Heart left ventricle (tissue), 16 donors: ENCODE measurements around the gene KIRREL3. TPM values are rescaled to one million over a fixed set of nuclear protein-coding genes. Genes with fewer than 3 reads are reported as not detected.

ENCODE experiments used
- ATAC-seq, 4 donors: fragments of 200-7000 bp; cut with Tn5 transposase; one replicate each; pipeline ENCODE4 v1.9.1; 2020 to 2022; ENCODE audit warnings: moderate library complexity in 4 of 4, mild to moderate bottlenecking in 3 of 4, moderate number of reproducible peaks in 1 of 4
- DNase-seq, 5 donors: peaks; one replicate each; pipeline ENCODE4 v3.0.0-alpha.2; 2020
- H3K27ac ChIP-seq, 12 donors: fragments of 200-600 bp; sonication (generic) in 4 of 12; one replicate each; pipeline versions ENCODE4 v1.5.0 to v1.8.0; 2016 to 2022; ENCODE audit warnings: mild to moderate bottlenecking in 2 of 12
- H3K27me3 ChIP-seq, 9 donors: fragments of 200-600 bp; sonication (generic) in 2 of 9; one replicate each; pipeline versions ENCODE4 v1.5.1 to v1.8.0; 2016 to 2022; ENCODE audit warnings: mild to moderate bottlenecking in 3 of 9
- H3K36me3 ChIP-seq, 9 donors: fragments of 200-600 bp; sonication (generic) in 2 of 9; one replicate each; pipeline versions ENCODE4 v1.5.0 to v1.8.0; 2018 to 2022; ENCODE audit warnings: mild to moderate bottlenecking in 2 of 9
- H3K4me1 ChIP-seq, 12 donors: fragments of 200-600 bp; sonication (generic) in 4 of 12; one replicate each; pipeline versions ENCODE4 v1.5.0 to v1.8.0; 2016 to 2022; ENCODE audit warnings: mild to moderate bottlenecking in 3 of 12
- H3K4me3 ChIP-seq, 12 donors: fragments of 200-600 bp; sonication (generic) in 4 of 12; one replicate each; pipeline versions ENCODE4 v1.5.0 to v1.8.0; 2017 to 2022; ENCODE audit warnings: mild to moderate bottlenecking in 9 of 12, moderate library complexity in 4 of 12
- H3K9me3 ChIP-seq, 12 donors: fragments of 200-600 bp; sonication (generic) in 4 of 12; one replicate each; pipeline versions ENCODE4 v1.5.0 to v1.8.0; 2016 to 2022; ENCODE audit warnings: mild to moderate bottlenecking in 1 of 12
- CTCF ChIP-seq, 12 donors: fragments of 200-600 bp; sonication (generic) in 4 of 12; IDR thresholded peaks; one replicate each; pipeline versions ENCODE4 v1.5.0 to v1.8.0; 2018 to 2022; ENCODE audit warnings: antibody characterized with exemption in 12 of 12, mild to moderate bottlenecking in 5 of 12
- POLR2A ChIP-seq, 2 donors: fragments of 450-650 bp; IDR thresholded peaks; one replicate each; pipeline ENCODE4 v1.6.1; 2017; ENCODE audit warnings: antibody characterized with exemption in 2 of 2, mild to moderate bottlenecking in 2 of 2, moderate library complexity in 2 of 2
- WGBS, 4 donors: extraction: QIAGEN DNeasy Blood & Tissue Kit in 2 of 4; methylation state at CpG; one replicate each; pipeline versions ENCODE4 v1.1.5 to v1.1.7; 2013 to 2018; 5-methylcytosine and 5-hydroxymethylcytosine counted together
- intact Hi-C, 10 donors: fragments of 100-400 bp; cut with DNase I; formaldehyde crosslinking; loops; one replicate each; pipeline versions ENCODE4 v1.11.1 to v1.14.2; 2022
- polyA plus RNA-seq, 2 donors: library from polyadenylated mRNA; stranded (reverse); fragments of 200-250 nt; gene quantifications; one replicate each; pipeline ENCODE4 v1.2.3, GENCODE V29; 2013
- total RNA-seq, 9 donors: library from RNA; depleted of rRNA in 2 of 9; stranded (reverse); fragments of >200 nt in 2 of 9; fragmentation: NEBNext Ultra II Directional in 3 of 9; extraction: Animal tissue kit (Norgen Biotek cat#: 25700) in 3 of 9; gene quantifications; one replicate each; pipeline versions ENCODE4 v1.1.0 to v1.2.4, GENCODE V29; 2016 to 2023
- donor health status: ischemic (EF 13 %, LVEDD 7.1; RV severe dilation, severe dysfunction).
- donor health status: healthy with polysubstance abuse.
- donor health status: DM: no; HTN: yes; CAD: no.
- donor health status: DM: no; HTN: no; CAD: no.
- donor health status: ischemic (EF 25% LVEDD 6.9; RV normal size, moderate dysfunction).
- donor health status: ischemic (EF 25% LVEDD 5.7; RV mildly dilated, moderate dysfunction).
- donor health status: healthy.
- donor health status: DM: yes; HTN: yes; CAD: no.
- donor health status: ischemic (EF 35%, LVEDD 5.7; RV mildly dilated, moderate dysfunction).
- donor health status: nonischemic (EF 11% LVEDD 7.7; RV severe dilation, severe dysfunction).
- donor health status: DM: yes; HTN: yes; CAD: no.
- donor health status: PGD.
- donor health status: ischemic (EF 29% LVEDD 5.4; RV normal size, mild dysfunction).
- donor health status: nonischemic (EF 23%, LVEDD 6.1; RV moderate dilation, normal function).

The KIRREL3 gene
- total and polyA plus RNA-seq, 11 donors: 0.08 to 1.3 (median 0.27) TPM

DNA sequence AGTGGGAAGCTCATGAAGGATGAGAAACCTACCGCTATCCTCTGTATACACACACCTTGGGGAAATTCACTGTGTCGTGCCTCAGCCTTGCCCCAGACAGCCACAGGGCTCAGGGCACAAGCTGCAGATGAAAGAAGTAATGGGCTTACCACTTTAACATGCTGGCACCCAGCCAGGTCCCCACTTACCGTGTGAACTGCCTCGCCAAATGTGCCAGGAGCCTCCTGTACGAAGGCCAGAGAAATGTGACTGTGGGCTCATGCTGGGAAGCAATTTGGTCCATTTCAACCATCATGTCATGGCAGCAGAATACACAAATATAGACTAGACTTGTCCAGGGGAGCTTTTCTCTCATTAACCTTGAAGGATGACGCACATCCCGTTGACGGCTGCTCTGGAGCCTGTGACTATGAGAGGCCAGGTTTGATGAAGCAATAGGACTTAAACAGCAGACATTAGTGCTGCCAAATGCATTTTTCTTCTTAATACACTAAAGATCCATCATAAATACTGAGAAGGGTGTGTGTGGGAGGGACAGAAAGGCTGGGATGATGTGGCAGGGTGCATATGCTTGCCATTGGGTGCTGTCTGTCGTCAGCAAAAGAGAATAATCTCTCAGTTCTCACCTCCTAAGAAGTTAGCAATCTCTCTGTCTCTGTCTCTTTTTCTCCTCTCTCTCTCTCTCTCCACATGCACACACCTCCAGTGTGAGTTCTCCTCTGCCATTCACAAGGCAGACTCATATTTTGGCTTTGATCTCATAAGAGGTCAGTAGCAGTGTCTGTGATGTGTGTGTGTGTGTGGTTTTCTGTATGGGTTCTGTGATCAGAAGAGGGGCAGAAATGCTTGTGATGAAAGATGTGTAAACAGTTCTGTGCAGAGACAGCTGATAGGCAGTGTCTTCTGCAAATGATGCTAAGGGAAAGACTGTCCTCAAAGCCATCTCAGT lies 142.4 kb downstream of the KIRREL3 start:
- Histone ChIP-seq H3K9me3 (no peaks in the 10 kb centered on the region), H3K36me3 (no peaks in the 10 kb centered on the region), H3K27ac (no peak overlapping the region), H3K4me3 (no peak overlapping the region), H3K27me3 (peaks cover 0 to 16% (median 0%) of the 10 kb centered on the region in 9 donors), H3K4me1 (no peaks in the 10 kb centered on the region)
- ATAC-seq (no peak), DNase-seq (no peak)
- intact Hi-C loops: no loop called here
- 54 to 58% (median 56%) methylated on average over 9 of the region's 9 CpGs for WGBS, 4 donors
- TF ChIP-seq POLR2A (IDR thresholded peaks at IDR 0.05): no peak
- no peak for TF ChIP-seq CTCF (IDR thresholded peaks at IDR 0.05)

DNA sequence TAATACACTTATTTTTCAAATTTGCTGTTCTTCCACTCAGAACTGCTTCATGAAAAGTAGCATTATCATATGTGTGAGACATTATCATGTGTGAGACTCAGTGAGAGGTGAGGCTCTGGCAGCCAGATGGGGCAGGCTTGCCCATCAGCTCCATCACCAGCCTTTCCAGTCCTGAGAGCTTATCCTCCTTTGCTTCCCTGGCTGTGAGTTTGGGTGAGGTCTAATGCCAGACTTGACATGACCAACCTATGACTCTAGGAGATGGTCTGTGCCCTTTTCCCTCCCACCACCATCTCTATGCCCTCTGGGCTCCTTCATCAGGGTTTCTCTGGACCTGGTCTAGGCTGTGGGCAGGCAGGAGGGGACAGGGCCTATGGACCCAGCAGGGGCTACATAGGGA lies 145.0 kb downstream of the KIRREL3 start:
- ATAC-seq: no peak

DNA sequence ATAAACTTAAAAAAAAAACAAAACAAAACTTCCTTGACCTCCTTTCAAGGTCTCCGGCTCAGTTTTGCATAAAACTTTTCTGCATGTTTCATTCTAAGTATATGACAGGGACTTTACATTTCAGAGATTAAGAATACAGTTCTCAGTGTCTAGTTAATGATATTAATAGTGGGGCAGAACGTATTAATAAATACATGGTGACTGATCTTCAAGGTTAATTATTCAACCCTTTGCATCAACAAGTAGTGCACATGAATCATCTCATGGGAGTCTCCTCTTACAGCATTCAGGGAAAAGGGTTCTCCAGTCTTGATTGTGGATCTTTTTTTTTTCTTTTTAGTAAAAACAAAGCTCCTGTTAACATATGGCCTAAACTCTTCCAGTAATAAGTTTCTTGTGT lies 146.8 kb downstream of the KIRREL3 start:
- Histone ChIP-seq H3K36me3 (no peaks in the 10 kb centered on the region), H3K27me3 (no peaks in the 10 kb centered on the region), H3K27ac (no peak overlapping the region), H3K4me1 (no peaks in the 10 kb centered on the region), H3K9me3 (no peaks in the 10 kb centered on the region), H3K4me3 (no peak overlapping the region)
- DNase-seq: no peak
- TF ChIP-seq CTCF (IDR thresholded peaks at IDR 0.05) (no peak), POLR2A (IDR thresholded peaks at IDR 0.05) (no peak)
- ATAC-seq: no peak
- WGBS, 4 donors: 72 to 89% (median 79%) methylated on average over 2 of the region's 2 CpGs
- intact Hi-C loops: no loop called here

More for the DNA sequence above, 145.0 kb downstream of the KIRREL3 start:
- H3K36me3 ChIP-seq: no peaks in the 10 kb centered on the region
- no peaks in the 10 kb centered on the region for H3K9me3 ChIP-seq
- peaks cover 0 to 5% (median 0%) of the 10 kb centered on the region in 9 donors for H3K27me3 ChIP-seq
- H3K4me3 ChIP-seq: no peak overlapping the region
- TF ChIP-seq POLR2A (IDR thresholded peaks at IDR 0.05): no peak
- intact Hi-C loops: no loop called here
- no peak for DNase-seq
- H3K4me1 ChIP-seq: no peaks in the 10 kb centered on the region
- no peak overlapping the region for H3K27ac ChIP-seq

GRCh38 chr11:126844789-126845188 lies 155.8 kb downstream of the KIRREL3 start:
- no peak overlapping the region for H3K4me3 ChIP-seq
- TF ChIP-seq POLR2A (IDR thresholded peaks at IDR 0.05) (no peak), CTCF (IDR thresholded peaks at IDR 0.05) (no peak)
- 75 to 79% (median 77%) methylated on average over 2 of the region's 2 CpGs for WGBS, 4 donors
- H3K9me3 ChIP-seq: no peaks in the 10 kb centered on the region
- ATAC-seq (no peak), DNase-seq (no peak)
- intact Hi-C loops: no loop called here
- no peak overlapping the region for H3K27ac ChIP-seq
- no peaks in the 10 kb centered on the region for H3K4me1 ChIP-seq
- no peaks in the 10 kb centered on the region for H3K27me3 ChIP-seq
- no peaks in the 10 kb centered on the region for H3K36me3 ChIP-seq
